ENCODE results near the gene PNKP. TPM values are rescaled to one million over a fixed set of nuclear protein-coding genes. Genes with fewer than 3 reads are reported as not detected.
A peak's percentile ranks its signal among the peaks of the same experiment; 100 is the strongest.

PNKP gene
- total and polyA plus RNA-seq, 9 of the 15 experiments (the other 6 are each of a cell fraction or from before 2014, with no cell fraction given) = 2.8 to 85.4 (median 25.3) TPM

DNA sequence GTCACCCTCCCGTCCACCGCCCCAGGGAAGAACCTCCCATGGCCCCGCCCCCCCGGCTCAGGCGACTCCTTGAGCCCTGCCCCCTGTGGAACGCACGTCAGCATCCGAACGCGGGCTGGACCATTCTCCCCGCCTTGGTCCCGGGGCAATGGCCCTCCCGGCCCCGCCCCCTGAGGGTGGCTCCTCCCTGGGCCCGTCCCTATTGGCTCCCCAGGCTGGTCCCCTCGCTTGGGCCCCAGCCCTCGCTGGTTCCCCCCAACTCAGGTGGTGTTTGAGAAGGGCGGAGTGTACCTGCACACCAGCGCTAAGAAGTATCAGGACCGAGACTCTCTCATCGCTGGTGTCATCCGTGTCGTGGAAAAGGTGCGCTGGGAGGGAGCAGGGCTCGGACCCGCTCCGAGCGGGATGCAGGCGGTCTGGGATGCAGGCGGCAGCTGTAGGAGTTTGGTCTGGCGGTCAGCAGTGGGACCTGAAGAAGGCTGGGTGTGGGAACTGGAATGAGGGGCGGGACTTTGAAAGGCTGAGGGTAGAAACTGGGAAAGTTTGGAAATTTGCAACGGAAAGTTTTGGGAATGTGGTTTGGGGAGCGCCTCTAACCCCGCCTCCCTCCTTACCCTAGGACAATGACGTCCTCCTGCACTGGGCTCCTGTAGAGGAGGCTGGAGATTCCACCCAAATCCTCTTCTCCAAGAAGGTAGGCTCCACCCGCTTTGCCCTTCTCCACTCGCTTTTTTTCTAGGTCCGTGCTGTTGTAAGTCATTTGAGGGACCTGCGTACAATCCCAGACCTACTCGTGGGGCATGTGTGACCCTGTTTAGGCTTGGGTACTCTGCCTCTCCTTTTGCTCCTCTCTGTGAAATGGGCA lies 10.7 kb upstream of the PNKP start (continued):
- TF ChIP-seq REST (IDR thresholded peaks at IDR 0.05; ENCODE audit: borderline replicate concordance) = no peak
- TF ChIP-seq REST (CRISPR knock-in tag; IDR thresholded peaks at IDR 0.05; ENCODE audit: low read depth) = peak; percentile 11; the same call in 1 of the 2 replicates
- no peak for TF ChIP-seq MIER1 (IDR thresholded peaks at IDR 0.05; ENCODE audit: low read depth)
- TF ChIP-seq, protein P1, sequence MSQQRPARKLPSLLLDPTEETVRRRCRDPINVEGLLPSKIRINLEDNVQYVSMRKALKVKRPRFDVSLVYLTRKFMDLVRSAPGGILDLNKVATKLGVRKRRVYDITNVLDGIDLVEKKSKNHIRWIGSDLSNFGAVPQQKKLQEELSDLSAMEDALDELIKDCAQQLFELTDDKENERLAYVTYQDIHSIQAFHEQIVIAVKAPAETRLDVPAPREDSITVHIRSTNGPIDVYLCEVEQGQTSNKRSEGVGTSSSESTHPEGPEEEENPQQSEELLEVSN (IDR thresholded peaks at IDR 0.05; ENCODE audit: borderline replicate concordance in 1 of 2, extremely low read depth in 1 of 2, insufficient read depth in 1 of 2, insufficient read length in 1 of 2, low read depth in 1 of 2, low read length in 1 of 2, poor library complexity in 1 of 2, severe bottlenecking in 1 of 2) = peak in 1 of 2 experiments; percentile 7
